Epithelial cell of proximal tubule (primary cell): ENCODE measurements around the gene FGD4. TPM values are rescaled to one million over a fixed set of nuclear protein-coding genes. Genes with fewer than 3 reads are reported as not detected.

Experiments used
- DNase-seq: peaks from one replicate; pipeline ENCODE4 v3.0.0-alpha.2; 2011; ENCODE audit warnings: low read depth
- H3K4me3 ChIP-seq: 2 replicates; pipeline ENCODE4 v1.5.1; 2011; ENCODE audit warnings: low read depth, mild to moderate bottlenecking, low read length
- total RNA-seq: library from RNA; depleted of rRNA; stranded (reverse); fragments of >200 nt; gene quantifications from 2 replicates; pipeline ENCODE4 v1.2.3, GENCODE V29; 2015
- TF ChIP-seq, protein P1 (sequence below): conservative IDR thresholded peaks from 2 replicates; pipeline ENCODE4 v1.5.1; 2012; ENCODE audit warnings: low read depth, mild to moderate bottlenecking, low read length

Gene FGD4
- total RNA-seq, 1 donor from 2014 or later, result 19.9 TPM

DNA sequence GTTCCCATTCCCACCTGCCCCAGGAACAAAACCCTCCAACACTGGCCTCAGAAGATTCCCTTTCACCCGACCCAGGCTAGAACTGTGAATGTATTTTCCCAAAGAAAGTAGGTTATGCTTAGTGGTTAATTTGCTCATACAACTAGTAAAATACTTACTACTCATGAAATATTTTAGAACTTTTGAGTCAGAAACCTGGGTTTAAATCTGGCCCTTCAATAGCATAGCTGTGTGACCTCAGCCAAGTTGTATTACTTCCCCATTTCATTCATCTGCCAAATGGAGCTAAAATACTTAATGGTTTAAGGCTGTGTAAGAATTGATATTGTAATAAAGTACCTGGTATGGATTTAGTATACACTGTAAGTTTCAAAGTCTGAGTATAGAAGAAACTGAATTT, 210.6 kb downstream of the FGD4 start:
- TF ChIP-seq, protein P1, sequence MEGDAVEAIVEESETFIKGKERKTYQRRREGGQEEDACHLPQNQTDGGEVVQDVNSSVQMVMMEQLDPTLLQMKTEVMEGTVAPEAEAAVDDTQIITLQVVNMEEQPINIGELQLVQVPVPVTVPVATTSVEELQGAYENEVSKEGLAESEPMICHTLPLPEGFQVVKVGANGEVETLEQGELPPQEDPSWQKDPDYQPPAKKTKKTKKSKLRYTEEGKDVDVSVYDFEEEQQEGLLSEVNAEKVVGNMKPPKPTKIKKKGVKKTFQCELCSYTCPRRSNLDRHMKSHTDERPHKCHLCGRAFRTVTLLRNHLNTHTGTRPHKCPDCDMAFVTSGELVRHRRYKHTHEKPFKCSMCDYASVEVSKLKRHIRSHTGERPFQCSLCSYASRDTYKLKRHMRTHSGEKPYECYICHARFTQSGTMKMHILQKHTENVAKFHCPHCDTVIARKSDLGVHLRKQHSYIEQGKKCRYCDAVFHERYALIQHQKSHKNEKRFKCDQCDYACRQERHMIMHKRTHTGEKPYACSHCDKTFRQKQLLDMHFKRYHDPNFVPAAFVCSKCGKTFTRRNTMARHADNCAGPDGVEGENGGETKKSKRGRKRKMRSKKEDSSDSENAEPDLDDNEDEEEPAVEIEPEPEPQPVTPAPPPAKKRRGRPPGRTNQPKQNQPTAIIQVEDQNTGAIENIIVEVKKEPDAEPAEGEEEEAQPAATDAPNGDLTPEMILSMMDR, result no peak
- no peak for DNase-seq
- no peak overlapping the region for H3K4me3 ChIP-seq

DNA sequence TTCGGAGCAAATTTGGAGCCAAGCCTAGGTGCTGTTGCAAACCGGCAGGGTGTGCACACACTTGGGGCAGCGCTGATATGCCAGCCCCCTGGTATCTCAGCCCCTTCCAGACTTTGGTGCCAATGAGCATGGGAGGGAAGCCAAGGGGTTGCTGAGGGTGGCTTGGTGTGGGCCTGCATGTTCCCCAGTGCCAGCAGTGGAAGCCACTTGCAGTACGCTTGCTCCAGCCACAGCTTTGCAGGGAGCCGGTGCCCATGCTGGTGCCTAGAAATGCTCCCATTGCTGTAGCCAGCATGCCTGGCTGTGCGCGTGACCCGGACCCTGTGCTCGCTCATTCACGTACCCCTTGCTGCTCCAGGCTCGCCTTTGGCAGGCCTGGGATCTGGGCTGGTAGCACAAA, 212.6 kb downstream of the FGD4 start:
- TF ChIP-seq, protein P1, result no peak
- DNase-seq, result no peak
- no peak overlapping the region for H3K4me3 ChIP-seq

DNA sequence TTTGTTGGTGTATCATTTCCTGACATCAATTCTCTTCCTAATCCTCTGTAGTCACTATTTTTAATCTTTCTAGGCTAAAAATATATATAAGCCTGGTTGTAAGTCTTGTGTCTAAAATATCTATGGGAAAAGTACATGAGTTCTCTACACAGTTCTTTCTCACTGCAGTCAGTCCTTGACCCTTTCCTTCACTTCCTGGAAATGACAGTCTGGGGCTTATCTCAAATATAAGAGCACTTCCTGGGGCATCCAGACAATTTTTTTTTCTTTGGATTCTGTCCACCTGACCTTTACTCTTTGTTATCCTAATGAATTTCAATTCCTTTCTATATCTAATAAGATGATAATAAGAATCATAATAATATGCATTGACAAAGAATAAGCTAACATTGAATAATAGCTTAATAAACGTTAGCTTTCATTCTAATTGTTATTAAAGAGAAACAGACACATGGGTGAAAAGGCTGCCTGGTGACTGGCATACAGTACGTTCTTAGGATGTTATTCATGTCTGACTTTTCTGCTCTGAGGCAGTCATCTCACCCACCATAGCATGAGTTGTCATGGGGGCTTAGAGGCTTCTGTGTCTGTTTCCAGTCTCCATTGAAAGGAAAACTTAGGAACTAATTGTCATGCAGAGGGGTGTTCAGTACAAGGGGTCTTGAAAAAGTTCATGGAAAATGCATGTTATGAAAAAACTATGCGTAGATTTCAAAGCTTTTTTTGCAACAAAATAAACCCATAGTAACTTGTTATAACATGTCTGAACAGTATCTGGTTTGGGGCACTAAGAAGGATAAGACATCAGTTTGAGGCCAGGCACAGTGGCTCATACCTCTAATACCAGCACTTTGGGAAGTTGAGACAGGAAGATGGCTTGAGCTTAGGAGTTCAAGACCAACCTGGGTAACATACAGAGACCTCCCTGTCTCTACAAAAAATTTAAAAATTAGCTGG, 213.6 kb downstream of the FGD4 start:
- DNase-seq, result no peak
- no peak overlapping the region for H3K4me3 ChIP-seq
- TF ChIP-seq, protein P1, result no peak

DNA sequence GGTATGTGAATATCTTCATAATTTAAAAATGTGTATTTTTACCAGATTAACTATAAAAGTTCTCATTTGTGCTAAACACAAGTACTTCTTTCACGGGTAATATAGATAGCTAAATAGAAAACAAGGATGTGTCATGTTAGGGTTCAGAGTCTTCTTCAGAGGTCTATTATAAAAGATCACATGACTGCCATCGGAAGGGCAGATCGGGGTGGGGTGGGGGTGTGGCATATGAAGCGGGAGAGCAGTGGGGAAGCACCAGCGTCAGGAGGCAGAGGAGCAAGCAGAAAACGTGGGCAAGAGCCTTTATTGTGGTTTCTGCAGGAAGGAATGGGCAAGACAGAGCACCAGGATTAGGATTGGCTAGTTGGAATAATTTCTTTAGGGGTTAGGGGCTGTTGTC, 216.1 kb downstream of the FGD4 start:
- H3K4me3 ChIP-seq, result no peak overlapping the region
- no peak for DNase-seq
- TF ChIP-seq, protein P1, result no peak

DNA sequence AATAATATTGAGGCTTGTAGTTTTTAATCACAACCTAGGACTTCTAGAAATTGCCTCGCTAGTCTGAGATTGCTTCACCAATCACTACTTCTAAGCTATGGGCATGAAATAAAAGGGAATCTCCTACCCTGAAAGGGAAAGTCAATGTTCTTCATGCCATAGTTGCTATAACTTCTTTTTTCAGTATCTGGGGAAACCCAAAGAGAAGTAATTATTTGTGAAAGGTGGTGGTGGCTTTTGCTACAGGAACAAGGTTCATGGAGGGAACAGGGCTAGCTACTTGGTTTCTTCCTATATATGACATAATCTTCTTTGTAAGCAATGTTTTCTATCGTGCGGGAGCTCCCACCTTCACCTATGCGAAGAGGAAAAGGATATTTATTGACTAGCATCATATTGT, 218.2 kb downstream of the FGD4 start:
- no peak for DNase-seq
- H3K4me3 ChIP-seq, result no peak overlapping the region
- TF ChIP-seq, protein P1, result no peak

DNA sequence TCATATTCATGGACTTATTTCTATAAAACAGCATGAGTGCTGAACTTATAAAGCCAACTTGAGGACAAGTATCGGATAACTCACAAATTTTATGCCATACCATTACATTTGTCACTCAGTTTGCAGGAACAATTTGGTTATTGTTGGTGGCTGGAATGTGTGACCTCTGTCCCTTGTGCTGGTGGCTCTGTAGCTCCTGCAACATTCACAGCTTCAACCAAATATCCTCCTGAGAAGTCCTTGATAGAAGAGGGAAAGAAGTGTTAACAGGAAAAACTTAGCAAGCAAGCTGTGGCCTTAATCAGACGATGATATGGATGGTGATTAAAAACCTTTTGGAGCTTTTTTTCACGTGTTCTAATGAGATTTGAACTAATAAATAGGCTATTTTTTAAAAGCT, 218.8 kb downstream of the FGD4 start:
- DNase-seq, result no peak
- no peak overlapping the region for H3K4me3 ChIP-seq
- TF ChIP-seq, protein P1, result no peak

DNA sequence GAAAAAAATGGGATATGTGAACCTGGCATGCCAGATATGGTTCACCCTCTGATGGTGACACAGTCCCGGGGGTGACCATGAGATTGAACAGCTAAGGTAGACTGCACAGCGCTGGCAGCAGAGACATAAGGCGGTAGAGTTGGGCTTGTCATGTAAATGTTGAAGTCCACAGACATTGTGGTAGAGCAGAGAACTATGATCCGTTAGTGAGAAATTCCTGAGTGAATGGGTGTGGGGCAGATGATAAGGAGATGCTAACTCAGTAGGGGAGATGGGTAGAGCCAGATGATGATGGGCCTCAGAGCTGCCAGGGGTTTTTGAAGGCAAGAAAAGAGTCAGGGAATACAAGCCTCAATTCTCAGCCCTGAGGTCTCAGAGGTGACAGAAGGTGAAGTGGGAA, 228.6 kb downstream of the FGD4 start:
- TF ChIP-seq, protein P1, result no peak
- no peak overlapping the region for H3K4me3 ChIP-seq

More for the DNA sequence above, 228.6 kb downstream of the FGD4 start:
- DNase-seq, result no peak
